ENCODE results near the gene PRELP.
"Not testable (repeated sequence)": the region's sequence is repeated elsewhere in the genome, so short reads cannot be mapped to it uniquely, and the experiment has no call there.

Gene PRELP

DNA sequence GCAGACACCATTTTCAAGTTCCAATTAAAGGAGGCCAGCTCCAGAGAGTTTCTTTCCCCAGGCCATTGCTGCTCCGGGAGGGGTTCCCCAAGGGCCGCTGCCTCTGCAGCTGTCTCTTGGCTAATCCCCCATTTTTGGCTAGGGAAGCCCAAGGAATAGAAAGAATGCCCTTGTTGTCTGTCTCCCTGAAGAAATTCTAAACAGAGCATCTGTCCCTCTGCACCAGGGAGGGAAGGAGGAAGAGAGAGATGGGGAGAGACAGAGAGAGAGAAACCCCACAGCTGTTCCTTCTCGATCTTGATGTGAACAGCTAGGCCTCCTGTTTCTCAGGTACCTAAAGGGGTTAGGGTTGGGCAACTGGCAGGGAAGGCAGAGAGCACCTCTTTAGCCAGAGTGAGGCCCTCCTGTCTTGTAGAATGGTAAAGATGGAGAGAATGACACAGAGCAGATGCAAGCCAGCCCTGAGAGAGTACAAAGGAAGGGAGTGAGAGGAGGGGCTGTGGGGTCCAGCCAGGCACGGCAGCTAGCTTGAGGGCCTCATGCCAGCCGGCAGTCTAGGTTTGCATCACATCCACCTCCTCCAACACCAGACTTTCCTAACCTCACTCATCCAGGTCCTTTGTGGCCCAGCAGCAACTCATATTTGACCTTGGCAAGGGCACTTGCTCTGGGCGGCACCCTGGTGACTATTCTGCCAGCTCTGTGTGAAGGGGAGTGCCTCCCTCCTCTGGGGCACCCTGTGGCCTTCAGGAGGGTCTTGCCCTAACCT, 31.4 kb downstream of the PRELP start:
- DNase-seq (ENCODE audit: low read depth in 2 of 2), result no peak

GRCh38 chr1:203507759-203508158, 32.2 kb downstream of the PRELP start:
- no peak for DNase-seq (ENCODE audit: low read depth in 2 of 2)

GRCh38 chr1:203508463-203509073, 33.0 kb downstream of the PRELP start:
- DNase-seq (ENCODE audit: low read depth in 2 of 2), result no peak

GRCh38 chr1:203509135-203509534, 33.5 kb downstream of the PRELP start:
- no peak for DNase-seq (ENCODE audit: low read depth in 2 of 2)

DNA sequence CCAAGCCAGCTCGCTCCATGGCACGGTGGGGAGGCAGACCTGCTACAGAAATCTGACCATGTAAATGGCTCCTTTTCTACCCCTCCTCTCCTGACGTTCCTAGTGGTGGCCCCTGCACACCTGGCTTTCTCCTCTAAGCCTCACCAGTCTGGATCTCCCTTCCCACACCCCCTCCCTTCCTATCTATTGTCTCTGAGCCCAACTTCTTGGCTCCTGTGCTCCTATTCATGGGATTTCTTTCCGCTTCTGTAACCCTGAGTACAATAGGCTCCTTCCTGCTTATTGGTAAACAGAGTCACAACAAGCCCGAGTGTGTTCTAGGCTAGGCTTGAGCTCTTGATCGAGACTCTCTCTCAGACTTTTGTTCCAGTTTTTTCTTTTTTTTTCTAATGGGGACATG, 35.9 kb downstream of the PRELP start:
- DNase-seq (ENCODE audit: low read depth in 2 of 2), result no peak

- no peak for DNase-seq (ENCODE audit: low read depth in 2 of 2)
These were observed 36.3 kb downstream of the PRELP start for GRCh38 chr1:203511930-203512329.

GRCh38 chr1:203512517-203512847, 36.9 kb downstream of the PRELP start:
- DNase-seq (ENCODE audit: low read depth in 2 of 2), result no peak

GRCh38 chr1:203512848-203513584, 37.4 kb downstream of the PRELP start:
- DNase-seq (ENCODE audit: low read depth in 2 of 2), result peak in 1 of 2 donors; percentile 36

DNA sequence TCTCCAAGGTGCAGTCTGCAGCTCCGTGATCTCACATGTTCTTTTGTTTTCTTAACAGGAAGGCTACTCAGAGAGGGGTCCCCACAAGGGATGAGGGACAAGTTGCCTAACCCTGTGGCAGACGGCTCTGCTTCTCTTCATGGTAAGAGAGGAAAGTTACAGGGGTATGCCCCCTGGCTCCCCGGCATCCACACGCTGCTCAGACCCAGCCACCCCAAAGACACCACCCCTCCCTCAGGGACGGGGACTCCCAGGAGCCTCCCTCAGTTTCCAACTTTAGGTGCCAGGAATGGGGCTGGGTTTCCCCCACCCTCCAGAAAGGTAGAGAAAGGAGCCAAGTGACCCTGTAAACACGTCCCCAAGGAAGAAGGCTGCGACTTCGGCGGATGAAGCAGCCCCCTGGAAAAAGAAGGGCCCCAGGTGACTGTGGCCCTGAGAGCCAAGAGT, 38.0 kb downstream of the PRELP start:
- no peak for DNase-seq (ENCODE audit: low read depth in 2 of 2)

- no peak for DNase-seq (ENCODE audit: low read depth in 2 of 2)
These were observed 40.6 kb downstream of the PRELP start for GRCh38 chr1:203516184-203516583.

- DNase-seq (ENCODE audit: low read depth in 2 of 2), result no peak
These were observed 41.3 kb downstream of the PRELP start for GRCh38 chr1:203516906-203517305.

GRCh38 chr1:203517426-203518110, 42.0 kb downstream of the PRELP start:
- no peak for DNase-seq (ENCODE audit: low read depth in 2 of 2)

GRCh38 chr1:203518139-203518538, 42.5 kb downstream of the PRELP start:
- DNase-seq (ENCODE audit: low read depth in 2 of 2), result not testable (repeated sequence)

DNA sequence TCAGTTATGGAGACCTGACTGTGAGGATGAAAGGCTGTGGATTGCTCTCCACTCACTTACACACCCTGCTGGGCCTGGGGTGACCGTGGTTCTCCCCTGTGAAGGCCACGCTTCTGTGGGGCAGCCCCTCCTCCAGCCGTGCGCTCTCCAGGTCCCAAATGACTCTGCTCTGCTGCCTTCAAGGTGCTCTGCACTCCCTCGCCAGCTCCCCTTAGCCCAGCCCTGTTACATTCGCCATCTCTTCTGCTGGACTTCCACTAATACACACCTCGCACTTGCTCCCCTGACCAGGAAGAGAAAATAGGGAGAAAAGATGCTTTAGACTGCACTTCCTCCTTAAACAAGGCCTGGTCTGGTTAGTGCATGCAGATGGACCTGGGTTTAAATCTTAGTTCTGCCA, 42.9 kb downstream of the PRELP start:
- DNase-seq (ENCODE audit: low read depth in 2 of 2), result no peak

- DNase-seq (ENCODE audit: low read depth in 2 of 2), result no peak
These were observed 43.6 kb downstream of the PRELP start for GRCh38 chr1:203519053-203519840.

DNA sequence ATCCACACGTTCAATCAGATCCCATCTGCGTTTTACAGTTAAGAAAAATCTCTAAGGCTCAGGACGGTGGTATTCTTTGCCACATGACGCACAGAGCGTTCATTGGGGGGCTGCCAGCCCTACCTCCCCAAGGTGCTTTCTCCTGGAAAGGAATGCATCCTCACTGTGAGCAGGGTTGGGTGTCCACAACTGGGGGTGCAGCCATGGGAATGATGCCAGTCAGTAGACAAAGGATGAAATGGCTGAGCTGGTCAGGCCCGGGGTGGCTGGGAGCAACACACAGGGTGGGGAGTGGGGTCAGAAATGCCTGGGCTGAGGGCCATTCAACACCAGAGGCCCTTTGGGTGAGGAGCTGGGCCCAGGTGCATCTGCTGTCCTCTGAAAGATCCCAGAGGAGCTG, 44.3 kb downstream of the PRELP start:
- DNase-seq (ENCODE audit: low read depth in 2 of 2), result no peak

DNA sequence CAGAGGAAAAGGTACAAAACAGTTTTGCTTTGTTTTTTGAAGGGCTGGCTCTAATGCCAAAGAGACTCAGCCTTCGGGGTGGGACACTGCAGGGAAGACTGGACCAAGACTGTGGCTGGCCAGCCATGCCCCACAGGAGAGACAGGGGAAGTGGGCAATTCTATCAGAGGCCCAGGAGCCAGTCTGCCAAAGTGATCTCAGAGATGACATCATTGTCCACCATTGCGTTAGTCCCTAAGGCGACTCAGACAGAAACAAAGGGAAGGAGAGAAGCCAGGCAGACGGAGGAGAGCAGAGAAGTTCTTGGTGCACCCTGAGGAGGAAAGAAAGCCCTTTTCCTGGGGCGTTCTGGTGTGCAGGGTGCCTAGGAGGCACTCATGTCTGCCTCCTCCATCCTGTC, 44.7 kb downstream of the PRELP start:
- DNase-seq (ENCODE audit: low read depth in 2 of 2), result no peak

DNA sequence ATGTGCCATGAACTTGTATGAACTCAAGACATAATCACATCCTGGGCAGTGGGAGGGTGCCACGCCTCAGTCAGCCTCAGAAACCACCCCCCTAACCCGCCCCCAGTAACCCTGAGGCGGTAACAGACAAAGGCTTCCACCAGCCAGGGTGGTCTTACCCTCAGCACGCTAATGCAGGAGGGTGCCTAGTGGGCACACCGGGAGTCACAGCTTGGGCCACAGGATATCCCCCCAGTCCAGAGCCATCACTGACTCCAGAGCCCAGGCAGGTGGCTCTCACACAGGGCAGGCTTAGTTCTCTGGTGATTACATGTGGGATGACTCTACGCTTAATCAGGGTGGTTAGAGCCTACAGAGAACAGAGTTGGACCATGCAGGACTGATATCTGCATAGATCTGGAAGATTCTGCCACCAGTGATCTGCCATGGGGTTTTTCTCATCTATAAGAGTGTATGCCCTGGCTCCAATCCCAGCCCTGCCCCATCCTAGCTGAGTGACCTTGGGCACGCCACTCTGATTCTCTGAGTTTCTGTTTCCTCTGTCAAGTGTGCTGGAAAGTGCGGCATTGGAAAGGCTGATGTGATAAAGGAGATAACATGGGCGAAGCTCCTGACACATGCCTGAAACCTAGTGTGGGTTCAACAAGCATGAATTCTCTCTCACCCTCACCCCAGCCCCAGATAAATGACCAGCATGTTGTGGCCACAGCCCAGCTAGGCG, 45.6 kb downstream of the PRELP start:
- no peak for DNase-seq (ENCODE audit: low read depth in 2 of 2)

GRCh38 chr1:203521812-203522211, 46.2 kb downstream of the PRELP start:
- DNase-seq (ENCODE audit: low read depth in 2 of 2), result no peak

GRCh38 chr1:203522237-203522636, 46.6 kb downstream of the PRELP start:
- no peak for DNase-seq (ENCODE audit: low read depth in 2 of 2)

GRCh38 chr1:203523667-203524066, 48.1 kb downstream of the PRELP start:
- DNase-seq (ENCODE audit: low read depth in 2 of 2), result no peak

All from stimulated activated CD4-positive, alpha-beta T cell treated with anti-CD3 and anti-CD28 coated beads, Interleukin-1b, Interleukin-23, amount 100 ng/mL, for 4 hours (primary cell).